Limb (tissue), 2 donors: Measurements from ENCODE around the gene UXS1.

Experiments
- DNase-seq, 2 donors: peaks; one replicate each; pipeline ENCODE4 v3.0.0-alpha.2; 2016; ENCODE audit errors: extremely low spot score in 2 of 2

The UXS1 gene

DNA sequence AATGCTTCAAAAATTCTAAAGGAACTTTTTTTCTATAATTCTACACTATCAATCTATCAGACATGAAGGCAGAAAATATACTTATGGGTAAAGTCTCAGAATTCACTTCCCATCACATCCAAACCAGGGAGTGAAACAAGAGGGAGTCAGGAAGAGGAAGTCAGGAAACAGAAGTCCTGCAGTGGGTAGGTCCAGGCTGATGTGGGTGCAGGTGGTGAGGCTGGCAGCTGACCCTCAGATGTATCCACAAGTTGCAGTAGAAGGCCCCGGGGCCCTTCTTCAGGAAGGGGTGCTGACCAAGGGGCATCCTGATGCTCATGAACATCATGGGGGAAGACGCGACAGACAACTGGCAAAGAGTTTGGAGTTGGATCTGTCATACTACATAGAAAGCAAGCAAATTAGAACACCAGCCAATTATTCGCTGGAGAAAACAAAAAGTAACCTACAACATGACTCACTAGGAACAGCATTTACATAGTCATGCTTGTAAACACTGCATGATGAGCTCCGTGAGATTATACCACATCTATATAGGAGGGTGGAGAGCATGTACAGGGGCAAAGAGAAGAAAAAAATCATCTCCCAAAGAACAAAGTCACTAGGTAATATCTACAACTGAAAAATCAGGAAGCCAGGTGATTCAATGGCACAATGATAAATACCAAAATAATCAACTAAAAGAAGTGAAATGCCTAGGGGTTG, 4.2 kb downstream of the UXS1 start:
- no peak for DNase-seq

DNA sequence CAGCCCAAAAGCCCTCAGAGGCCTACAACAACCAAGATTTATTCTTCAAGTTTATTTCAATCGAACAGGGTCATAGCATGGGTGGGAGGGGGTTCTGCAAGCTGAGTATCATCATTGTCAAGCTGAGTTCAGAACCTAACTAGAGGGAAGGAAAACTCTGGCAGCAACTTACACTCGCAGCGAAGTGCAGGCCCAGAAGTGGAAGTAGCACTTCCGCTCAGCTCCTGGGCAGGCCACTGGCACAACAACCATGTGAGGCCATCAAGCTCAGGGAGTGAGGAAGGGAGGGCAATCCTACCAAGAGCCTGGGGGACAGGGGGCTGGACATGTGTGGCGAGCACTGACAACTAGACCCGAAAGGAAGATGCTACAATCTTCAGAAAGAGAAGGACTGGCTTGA, 4.8 kb downstream of the UXS1 start:
- DNase-seq, result no peak

DNA sequence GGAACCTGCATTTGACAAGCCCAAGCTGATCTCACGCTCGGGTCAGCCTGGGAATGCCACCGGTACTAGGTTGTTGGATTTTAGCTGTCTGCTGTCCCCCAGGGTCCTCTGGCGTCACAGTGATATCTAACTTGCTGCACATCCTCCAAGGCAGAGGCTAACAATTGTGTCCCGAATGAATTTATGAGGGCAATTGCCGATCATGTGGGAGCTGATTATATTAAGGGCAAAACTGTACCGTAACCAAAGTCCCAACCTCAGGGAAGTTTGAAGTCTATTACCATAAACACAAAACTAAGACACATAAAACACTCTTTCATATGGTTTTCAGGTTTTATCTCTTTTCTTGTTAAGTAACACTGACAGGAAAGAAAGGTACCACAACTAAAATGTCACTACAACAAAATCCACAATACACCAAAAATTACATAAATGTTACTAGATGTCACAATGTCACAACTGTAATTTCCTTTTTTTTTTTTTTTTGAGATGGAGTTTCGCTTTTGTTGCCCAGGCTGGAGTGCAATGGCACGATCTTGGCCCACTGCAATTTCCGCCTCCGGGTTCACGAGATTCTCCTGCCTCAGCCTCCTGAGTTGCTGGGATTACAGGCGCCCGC, 6.7 kb downstream of the UXS1 start:
- no peak for DNase-seq

DNA sequence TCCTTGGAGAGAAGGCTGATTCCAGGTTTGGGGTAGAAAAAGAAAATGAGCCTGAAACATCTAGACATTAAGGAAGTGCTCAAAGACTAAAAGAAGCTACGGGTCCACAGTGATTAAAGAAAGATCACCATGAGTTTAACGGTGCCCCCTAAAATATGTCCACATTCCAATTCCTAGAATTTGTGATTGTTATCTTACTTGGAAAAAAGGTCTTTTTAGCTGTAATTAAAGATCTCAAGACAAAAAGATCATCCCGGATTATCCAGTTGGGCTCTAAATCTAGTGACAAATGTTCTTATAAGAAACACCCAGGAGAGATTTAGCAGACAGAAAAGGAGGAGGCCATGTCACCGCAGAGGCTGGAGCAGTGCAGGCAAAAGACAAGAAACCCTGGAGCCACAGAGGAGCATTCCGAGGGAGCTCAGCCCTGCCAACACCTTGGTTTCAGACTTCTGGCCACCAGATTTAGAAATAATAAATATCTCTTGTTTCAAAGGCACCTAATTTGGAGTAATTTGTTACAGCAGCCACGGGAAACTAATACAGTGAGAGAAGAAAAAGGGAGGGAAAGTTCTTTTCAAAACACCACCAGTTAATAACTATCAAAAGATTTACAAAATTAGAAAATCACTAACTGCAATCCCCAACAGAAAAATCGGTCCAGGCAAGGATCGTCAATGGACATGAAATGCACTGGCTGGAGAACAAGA, 8.5 kb downstream of the UXS1 start:
- DNase-seq, result no peak

DNA sequence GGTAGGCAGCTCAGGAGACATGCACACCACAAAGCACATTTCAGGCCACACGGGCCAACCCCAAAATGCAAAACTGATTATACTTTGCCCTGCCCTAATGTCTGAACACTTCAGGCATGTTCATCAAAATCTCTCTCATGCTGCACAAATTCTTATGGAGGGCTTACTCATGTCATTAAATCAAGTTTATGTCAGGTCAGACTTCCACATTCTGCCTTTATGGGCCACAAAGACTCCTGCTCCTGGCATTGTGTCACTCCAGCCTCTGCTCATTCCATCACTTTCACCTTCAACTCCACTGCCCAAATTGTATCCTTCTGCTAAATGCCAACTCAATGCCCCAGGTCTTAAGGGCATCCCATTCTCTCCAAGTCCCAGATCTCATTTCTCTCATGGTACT, 9.2 kb downstream of the UXS1 start:
- DNase-seq, result no peak

DNA sequence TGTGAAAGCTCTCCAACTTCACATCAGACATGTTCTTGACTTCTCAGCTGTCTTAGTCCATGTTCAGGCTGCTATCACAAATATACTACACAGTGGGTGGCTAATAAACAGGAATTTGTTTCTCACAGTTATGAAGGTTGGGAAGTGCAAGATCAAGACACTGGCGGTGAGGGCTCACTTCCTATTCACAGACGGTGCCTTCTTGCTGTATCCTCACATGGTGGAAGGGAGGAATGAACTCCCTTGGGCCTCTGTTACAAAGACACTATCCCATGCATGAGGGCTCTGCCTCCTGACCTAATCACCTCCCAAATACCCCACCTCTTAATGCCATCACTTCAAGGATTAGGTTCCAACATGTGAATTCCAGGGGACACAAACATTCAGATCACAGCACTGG, 9.7 kb downstream of the UXS1 start:
- DNase-seq, result no peak

DNA sequence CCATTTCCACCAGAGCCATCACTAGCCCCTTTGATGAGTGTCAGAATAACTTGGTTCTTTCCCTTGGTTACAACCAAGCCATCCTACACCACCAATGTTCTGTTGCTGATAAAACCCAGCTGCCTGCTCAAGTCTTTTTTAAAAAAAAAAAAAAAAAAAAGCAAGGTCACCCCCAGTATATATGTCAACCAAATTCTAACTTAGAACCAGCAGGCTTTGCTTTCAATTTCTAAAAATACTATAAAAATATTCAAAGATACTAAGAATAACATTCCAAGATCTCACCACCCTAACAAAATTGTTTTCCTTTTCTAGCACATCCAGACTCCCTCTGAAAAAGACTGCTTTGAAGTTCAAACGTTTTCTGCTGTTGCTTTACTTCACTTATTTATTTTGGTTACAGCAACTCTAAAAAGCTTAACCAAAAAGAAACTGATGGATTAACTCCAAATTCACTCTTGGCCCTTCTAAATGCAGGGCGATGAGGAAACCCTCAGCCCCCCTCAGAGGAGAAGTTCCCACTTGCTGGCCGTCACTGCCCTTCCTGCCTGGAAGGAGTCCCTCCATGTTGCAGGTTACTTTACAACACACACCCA, 10.9 kb downstream of the UXS1 start:
- DNase-seq, result no peak

DNA sequence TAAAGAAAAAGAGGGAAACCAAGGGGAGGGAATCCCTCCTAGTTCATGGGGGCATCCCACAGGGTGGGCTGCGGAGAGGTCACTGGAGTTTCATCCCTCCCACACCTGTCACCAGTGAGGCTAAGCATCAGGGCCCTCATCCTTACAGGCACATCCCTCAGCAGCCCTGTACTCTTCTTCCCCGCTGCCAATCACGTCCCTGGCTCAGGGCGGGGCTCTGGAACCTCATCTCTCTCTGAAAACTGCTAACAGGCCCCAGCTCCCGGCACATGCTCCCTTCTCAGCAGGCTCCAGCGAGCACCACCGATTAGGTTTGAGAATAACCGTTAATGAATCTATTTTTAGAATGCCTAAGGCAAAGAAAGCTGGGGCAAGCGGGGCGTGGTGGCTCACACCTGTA, 13.0 kb downstream of the UXS1 start:
- no peak for DNase-seq

DNA sequence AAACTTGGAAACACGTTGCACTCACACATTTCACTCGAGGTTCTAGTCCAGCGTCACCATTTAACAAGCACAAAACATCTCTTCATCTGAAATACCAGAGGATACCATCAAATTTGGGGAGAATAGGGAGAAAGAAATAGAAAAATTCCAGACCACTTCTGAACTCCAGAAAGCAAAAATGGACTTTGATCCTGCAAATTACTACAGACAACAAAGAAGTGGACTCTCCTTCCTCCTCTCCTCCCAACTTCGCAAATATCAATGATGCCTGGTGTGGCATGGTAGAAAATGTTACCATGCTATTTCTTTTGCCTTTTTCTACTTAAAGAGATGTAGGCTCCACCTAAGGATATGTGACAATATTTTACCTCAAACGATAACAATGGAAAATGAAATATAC, 13.5 kb downstream of the UXS1 start:
- DNase-seq, result no peak

DNA sequence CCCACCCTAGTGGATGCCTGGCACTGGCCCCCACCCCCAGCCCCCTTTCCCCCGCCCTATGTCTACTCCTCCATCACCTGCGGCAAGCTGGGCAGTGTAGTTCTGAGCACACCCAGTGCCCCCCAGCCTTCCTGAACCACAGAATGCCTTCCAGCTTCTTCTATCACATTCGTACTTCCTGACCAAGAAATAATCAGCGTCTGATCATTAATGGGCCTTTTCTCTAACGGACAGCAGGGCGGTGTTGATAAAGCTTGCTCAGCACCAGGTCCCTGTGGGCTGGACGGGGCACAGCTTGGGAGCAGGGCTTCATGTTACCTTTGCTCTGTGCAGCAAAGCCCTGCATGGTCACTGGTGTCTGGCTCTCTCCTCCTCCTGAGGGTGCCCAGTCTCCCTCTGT, 15.4 kb downstream of the UXS1 start:
- DNase-seq, result no peak

DNA sequence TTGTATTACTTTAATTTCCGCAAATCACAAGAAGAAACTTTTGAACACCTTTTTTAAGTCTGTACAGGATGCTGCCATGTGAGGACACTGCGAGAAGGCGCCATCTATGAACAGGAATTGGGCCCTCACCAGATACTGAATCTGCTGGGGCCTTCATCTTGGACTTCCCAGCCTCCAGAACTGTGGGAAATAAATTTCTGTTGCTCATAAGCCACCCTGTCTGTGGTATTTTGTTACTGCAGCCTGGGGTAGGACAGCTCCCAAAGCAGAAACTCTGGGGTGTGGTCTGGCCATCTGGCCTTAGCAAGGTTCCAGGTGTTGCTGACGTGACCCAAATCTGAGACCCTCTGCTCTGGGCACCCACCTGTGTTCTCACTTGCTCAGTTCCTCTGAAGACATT, 16.5 kb downstream of the UXS1 start:
- no peak for DNase-seq

DNA sequence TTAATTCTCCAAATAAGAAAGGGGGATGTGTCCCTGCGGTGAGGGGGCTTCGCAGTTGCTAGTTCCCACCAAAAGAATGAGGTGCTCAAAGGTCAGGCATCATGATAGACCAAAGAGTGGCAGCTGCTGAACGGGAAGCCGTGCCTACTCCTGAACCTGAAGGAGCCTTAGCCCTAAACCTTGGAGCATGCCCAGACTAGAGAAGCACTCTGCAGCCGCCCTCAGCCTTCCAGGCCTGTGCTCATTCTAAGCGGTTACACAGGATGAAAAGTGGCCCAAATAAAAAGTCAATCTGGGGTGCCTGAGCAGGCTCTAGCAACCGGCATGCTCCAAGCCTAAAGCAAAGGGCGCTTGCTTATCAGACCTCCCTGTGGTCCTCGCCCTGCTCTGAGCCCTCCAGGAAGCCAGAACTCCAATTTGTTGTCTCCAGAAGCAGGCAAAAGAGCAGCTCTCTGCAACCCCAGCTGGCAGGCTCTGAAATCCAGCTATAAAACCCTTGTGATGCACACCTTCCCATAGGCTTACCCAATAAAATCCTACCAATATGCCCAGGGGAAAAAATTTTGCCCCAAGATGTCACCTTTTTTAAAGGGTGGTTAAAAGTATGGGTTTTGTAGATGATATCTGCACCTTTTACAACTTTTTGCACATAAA, 17.5 kb downstream of the UXS1 start:
- DNase-seq, result no peak

DNA sequence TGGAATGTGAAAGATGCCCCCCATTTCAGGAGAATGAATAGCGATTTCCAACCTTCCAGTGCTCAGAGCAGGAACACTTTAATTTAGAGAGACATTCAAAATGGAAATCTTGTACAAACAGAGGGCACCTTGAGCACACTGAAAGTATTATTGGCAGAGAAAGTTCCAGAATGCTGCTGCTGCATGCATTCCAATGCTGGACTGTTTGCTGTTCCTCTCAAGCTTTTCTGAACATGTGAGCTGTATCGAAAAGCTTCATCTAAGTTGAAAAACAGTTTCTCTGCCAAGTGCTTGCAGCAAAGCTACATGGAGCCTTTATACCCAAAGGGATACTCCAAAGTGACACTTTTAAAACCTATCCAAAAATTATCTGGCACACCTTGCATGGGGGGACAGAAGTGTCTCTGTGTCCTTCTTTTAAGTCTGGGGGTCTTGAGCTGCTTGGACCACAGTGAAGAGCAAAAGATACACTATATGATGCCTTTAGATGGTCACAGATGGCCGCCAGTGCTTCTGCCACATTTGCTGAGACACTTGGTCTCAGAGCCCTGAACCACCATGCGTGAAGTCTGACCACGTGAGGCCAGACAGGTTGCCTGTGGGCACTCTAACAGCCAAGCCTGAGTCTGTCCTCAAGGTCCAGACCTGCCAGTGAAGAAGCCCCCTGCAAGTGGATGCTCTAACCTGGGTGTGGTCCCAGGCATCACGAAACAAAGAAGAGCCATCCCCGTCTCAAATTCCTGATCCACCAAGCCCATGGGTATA, 18.8 kb downstream of the UXS1 start:
- DNase-seq, result no peak

DNA sequence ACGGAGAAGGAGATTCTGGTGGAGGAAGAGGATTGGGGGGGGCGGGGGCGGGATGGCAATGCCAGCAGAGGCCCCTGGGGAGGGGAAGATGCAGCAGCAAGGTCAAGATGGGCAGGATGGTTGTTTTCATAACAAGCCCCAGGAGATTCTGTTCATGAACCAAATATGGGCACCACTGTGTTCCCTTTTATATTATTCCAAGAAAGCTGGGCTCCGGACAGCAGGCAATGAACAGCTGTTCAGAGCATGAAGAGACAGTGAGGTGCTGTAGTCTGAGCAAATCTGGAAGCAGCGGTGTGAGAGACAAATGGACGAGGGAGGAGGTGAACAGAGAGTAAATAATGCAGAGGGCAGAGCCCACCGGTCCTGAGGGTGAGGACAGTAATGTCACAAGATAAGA, 20.0 kb downstream of the UXS1 start:
- no peak for DNase-seq

DNA sequence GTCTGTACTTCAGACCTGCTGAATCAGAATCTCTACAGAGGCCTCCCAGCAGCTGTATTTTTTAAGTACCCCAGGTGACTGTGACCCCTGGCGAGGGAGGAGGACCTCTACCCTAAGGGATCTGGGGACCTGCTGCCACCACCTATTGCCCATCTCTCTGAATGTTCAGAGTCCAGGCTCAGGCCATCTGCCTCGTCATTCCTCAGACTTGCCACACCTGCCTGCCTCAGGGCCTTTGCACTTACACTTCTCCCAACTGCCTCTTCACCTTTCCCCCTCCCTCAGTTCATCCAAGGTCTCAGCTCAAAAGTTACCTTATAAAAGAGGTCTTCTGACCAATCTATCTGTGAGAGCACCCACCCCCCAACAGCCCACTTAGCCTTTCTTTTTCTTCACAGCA, 21.5 kb downstream of the UXS1 start:
- no peak for DNase-seq

DNA sequence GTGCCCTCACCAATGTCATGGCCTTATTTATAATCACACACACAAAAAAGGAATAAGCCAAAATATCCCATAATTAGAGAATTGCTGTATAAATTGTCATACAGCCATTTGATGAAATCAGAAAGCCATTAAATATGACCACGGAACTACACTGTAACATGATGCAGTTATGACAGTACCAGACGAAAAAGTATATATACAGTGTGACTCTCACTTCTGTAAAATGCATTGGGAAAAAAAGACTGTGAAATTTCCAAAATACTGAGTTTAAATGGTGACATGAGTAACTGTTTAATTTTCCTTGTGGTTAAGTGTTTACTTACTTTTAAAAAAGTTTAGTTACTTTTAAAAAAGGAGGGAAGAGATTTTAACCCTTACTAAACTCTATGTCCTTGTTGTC, 25.4 kb downstream of the UXS1 start:
- no peak for DNase-seq

DNA sequence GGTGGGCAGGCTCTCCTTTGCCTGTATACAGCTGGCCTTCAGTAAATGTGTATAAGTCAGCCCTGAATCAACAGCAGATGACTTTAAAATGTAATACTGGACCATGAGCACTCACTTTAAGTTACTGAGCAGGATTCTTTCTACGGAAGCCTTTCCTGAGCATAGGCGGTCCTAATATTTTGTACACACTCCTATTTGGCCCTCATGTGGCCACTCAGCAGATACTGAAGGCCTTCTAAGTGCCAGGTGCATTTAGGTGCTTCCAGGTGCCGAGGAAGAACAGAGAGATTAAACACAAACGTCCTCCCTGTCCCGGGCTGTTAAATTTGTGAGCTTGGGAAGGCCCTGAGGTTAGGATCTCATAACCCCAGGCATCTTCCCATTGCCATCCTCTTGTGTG, 27.0 kb downstream of the UXS1 start:
- no peak for DNase-seq

DNA sequence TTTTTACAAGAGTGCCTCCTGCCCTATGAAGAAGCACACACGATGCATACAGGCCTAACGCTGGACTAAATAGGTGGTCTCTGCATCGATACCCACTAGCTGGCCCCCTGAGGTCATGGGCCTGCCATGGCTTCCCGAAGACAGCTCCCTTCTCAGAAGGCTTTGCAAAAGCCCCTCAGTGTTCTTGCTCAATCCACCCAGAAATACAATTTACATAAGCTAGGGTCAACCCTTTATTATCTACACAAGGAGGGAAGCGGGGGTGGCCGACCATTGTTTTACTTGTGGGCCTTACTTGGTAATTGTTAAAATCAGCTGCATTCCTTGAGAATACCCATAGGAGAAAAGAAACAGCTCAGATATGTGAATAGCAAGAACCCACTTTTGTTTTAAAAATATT, 28.5 kb downstream of the UXS1 start:
- no peak for DNase-seq

DNA sequence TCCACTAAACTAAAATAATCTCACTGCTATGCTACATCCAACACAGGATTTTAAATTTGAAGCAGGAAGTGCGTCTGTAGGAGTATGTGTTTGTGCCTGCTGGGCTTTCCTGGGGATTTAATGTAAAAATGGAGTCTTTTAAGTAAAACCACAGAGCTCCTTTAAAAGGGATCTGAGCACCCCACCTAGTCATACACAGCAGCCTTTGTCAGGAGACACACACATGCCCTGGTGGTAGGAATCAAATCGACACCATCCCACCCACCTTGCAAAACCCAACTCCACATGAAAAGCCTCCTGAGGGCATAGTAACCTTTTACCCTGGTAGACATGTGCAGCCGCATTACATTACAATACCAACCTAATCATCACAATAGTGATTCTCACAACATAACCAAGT, 29.1 kb downstream of the UXS1 start:
- no peak for DNase-seq

DNA sequence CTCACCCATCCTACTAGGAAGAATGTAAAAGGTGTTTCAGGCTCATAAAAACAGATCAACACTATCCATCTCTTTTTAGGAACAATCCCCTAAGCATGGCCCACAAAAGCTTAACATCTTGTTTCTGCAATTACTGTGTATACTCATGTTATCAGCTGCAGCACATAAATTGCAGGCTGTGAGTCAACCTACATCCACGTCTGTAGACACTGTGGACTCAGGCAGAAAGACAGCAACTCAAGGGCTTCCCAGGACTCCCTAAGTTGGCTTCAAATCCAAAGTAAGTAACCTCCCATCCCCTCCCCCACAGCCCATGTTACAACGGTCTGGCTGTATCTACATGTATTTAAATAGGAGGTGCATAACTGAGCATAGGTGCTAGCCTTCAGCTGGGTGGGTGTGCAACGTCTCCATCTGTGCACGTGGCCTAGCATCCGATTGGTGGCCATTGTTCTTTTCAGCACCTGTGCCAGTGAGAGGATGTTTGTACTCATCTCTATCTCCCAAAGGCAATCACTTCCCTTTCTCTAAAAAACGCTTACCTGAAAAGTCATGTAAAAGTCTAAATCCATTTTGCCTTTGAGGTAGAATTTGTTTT, 30.1 kb downstream of the UXS1 start:
- no peak for DNase-seq
